T-helper 22 cell (primary cell): Measurements from ENCODE around the gene RYR3.

Experiments used
- DNase-seq: peaks from one replicate; pipeline ENCODE4 v3.0.0-alpha.2; 2020; ENCODE audit warnings: low read depth

Gene RYR3

DNA sequence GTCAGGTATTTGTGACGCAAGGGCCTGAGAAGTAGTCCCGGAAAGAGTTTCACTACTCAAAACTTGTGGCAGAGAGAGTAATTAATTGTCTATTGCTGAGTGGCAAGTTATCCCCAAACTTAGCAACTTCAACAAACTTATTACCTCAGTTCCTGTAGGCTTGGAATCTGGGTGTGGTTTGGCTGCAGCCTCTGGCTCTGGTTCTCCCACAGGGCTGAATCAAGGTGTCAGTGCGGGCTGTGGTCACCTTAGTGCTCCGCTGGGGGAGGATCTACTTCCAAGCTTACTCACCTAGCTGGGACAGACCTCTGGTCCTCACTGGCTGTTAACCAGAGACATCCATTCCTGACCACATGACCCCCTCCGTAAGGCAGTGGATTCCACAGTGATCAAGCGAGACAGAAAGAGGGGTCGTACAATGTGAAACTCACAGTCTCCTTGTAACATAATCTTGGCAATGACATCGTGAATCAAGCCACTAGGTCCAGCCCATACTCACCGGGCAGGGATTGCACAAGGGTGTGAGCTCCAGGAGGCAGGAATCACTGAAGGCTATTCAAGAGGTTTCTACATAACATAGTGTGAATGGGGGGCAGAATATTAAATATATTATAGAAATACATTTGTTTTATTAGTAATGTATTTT lies 138.3 kb downstream of the RYR3 start:
- DNase-seq = no peak

DNA sequence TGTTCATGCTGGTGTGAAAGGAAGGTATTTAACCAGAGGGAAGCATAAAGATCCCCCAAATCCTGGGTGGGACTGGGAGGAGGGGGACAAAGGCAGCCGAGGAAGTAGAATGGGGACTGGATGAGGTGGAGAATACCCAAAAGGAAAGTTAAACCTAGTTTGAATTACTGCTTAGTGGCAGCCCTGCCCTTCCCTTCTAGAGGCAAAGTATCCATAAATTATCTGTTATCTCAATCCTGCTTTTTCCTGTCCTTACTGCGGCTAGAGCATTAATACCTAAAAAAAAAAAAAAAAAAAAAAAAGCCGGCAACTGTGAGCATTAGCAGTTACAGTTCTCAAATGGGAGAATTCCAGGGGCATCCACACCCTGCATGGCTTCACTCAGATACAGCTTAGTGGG lies 139.0 kb downstream of the RYR3 start:
- DNase-seq = no peak

DNA sequence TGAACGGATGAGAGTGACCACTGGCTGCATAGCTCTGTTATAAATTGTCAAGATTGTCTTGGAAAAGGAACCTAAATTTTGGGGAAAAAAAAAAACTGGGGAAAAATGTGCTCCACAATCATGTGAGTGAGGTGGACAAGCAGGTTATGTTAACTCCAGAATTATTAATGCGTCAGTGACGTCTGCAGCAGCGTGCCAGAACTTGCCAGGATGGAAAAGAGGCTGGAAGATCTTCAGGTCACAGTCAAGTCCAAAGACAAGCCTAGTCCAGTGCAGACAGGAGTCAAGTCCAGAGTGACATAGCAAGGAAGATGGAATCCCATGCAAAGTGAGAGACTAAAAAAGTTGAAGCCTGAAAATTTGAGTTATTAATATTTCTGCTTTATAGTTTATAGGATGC lies 140.6 kb downstream of the RYR3 start:
- no peak for DNase-seq

DNA sequence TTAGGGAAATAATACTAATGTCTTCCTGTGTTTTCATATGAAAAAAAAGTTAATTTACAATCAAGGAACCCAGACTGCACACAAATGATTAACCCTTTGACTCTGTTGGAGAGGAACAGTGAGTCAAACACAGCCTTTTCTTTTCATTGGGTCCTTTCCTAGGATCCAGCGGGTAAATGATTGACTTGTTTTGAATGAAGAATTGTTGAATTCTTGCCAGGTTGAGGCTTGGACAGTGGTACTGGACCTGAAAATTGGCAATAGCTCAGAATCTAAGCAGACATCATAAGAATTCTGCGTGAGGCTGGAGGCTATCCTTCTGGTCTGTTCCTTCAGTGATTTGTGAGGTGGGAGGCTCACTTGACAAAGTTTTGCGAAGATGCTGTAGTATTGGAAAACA lies 143.0 kb downstream of the RYR3 start:
- no peak for DNase-seq

DNA sequence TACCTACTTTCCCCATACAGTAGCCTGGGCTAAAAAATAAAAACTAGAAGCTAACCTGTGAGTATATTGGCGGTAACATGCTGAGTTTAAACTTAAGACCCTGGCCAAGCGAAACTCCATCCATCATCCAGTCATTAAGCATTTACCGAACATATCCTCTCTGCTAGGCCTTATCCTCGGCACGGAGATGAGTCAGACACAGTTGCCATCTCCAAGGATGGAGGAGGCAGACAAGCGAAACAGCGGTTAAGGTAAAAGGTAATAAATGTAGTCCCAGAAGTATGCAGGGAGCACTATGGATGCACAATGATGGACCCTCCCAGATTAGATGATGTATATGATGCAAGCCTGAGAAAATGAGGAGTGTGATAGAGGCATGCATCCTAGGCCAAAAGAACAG lies 143.6 kb downstream of the RYR3 start:
- no peak for DNase-seq

DNA sequence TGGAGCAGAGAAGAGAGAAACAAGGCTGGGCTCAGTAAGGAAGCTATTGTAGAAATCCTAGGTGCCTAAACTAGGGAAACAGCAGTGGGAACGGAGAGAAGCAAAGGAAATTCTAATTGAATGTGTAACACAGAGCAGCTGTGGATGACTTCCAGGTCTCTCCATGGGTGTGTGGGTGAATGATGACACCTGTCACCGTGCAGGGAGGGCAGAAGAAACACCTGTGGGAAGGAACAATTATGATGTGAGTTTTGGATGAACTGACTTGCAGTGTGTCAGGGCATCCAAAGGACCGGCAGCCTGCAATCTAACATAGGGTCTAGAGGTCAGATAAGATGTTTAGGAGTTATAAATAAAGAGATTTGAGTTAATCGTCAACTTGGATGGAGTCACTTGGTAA lies 144.2 kb downstream of the RYR3 start:
- no peak for DNase-seq

DNA sequence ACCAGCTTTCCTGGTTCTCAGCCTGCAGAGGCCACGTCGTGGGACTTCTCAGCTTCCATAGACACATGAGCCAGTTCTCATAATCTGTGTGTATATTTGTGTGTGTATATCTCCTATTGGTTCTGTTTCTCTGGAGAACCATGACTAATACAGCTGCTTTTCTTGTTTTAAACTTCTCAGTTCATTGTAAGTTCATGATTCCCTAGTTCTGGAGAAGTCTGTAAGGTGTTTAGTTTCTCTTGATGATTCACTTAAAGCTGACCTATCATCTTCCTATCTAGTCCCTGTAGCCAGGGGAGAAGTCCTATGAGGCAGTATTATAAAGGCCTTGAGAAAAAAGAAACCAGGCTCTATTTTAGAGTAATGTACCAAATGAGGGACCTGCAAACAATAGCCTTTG lies 147.7 kb downstream of the RYR3 start:
- DNase-seq = no peak

DNA sequence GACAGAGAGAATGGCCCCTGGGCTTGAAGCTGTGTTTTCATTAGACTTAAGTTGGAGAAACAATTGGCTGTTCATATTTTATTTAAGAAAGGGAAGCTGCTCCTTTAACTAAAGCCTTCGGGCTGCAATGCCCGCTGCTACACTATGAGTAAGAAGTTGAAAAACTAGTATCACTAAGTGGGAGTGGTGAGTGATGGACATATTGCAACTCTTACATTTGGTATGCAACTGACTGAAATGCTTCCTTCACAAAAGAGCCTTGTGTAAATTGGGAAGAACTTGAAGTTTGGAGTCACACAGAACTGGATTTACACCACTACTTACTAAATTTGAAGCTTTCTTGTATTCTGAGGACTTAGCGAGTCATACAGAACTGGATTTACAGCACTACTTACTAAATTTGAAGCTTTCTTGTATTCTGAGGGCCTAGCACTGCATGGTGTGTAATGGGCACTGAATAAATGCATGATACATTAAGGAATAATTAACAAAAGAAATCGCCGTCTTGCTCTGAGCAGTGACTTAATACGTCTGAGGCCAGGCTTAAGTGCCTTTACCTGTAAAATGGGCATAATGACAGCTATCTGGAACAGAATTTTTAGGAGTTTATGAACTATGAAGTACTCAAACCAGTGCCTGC lies 149.5 kb downstream of the RYR3 start:
- DNase-seq = no peak

DNA sequence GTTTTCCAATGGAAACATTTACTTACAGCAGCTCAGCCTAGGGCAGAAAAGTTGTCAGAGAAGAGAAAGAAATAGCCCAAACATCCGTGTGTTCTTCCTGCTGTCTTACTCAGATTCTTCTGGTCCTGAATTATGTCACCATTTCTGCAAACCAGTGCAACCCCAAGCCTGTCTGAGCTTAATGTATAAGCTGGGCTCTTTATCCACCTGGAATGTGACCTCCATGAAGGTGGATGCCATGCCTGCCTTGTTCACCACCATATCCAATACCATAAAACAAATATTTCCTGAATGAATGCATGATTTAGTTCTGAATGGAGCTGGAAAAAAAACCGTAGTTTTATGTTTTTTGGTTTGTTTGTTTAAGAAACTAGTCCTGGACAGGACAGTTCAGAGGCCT lies 150.9 kb downstream of the RYR3 start:
- DNase-seq = no peak

DNA sequence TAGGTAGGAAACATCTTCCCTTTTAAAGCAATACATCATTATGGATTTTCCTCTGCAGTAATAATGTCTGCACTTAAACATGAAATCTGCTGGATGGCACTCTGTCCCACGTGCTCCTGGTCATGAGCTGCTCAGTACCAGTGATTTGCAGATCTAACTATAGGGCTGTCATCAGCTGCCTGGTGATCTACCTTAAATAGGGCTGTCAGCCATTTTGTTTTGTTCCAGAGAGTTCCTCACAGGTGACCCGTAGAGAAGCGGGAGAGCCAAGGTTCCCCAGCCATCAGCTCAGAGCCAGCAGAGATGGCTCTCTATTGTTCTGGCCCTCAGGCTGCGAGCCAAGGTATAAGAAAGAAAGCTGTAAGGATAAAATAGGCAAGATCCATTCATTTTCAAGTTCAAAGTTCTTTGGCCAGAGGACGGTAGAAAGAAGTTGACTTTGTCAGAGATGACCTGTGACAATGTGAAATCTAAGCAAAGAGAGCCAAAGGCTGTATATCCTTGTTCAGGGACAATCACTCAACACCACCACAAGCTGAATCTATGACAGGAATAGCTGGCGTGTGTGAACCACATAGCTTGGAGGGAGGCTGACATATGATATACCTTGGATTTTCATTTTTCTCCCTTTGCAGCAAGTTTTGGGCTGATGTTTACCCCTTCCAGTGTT lies 156.5 kb downstream of the RYR3 start:
- DNase-seq = no peak

DNA sequence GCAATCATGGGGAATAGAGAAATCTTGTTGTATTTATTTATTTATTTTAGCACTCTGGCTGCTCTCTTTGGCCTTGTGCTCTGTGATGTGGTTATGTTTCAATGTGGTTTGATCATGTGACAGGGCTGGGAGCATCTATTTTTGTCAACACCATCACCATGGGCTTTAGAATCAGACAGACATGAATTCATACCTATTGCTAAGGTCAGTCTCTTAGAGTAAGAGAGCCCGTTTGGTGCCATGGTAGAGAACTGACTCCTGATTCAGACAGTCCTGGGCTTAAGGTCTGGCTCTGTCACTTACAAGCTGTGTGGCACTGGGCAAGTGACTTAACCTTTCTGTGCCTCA lies 157.0 kb downstream of the RYR3 start:
- DNase-seq = no peak

DNA sequence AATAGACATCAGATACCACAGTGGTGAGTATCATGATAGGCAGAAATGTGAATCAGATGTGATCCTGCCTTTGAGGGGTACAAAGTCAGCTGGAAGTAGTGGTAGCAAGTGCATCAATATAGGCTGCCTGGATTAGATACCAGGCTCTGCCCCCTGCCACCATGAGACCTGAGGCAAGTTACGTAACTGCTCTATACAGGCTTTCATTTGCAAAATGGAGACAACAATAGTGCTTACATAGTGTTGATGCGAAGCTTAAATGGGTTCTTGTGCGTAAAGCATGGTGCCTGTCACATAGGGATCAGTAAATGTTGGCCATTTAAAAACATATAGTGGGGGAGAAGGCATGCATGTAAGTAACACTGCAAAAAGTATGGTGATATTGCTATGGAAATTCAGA lies 158.0 kb downstream of the RYR3 start:
- DNase-seq = no peak

DNA sequence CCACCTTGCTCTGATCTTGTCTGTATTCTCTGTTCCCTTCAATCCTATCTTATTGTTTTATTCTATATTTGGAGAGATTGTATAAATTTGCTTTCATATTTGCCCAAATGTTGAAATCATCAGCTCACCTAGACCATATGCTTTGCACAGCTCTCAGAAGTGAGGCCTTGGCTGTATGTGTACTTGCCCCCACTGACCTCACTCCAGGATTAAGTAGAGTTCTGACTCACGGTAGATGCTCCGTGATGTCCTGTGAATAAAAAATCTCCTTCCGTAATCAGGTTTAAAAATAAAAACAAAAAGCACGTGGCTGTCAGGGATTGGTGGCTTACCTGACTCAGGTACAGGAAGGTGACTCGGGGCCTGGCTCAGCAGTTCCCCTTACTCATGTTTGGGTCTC lies 162.2 kb downstream of the RYR3 start:
- DNase-seq = no peak

DNA sequence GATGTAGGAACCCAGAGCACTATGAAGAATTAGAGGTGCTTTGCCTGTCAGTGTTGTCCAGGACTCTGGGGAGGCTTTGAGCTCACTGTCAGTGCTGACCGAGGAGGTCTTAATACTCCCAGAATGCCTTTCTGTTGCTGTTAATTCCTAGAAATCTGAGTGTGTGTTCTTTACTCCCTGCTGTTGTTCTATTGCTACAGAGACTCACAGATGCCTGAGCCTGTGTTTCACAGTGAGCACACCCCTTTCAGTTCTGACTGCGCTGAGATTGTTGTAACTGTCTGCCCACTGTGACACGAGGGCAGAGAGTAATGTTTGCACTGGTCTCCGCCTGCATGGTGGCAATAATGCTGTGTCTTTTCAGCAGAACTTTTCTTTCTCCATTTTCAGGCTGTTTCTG lies 162.9 kb downstream of the RYR3 start:
- DNase-seq = no peak

DNA sequence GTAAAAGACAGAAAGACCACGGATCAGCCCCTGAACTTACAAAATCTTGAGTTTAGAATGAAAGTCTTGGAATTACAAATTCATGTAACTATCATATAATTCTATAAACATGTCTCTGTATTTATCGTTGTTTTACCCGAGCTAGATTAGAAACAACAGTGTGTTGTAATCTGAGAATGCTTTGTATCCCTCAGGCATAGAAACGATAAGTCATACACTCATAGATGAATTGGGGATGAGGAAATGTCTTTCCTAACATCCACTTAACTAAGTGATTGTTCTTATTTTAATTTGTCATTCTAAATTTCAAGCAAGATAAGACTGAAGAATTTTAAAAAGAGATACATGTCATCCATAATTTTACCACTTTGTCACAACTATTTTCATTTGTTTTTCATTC lies 165.3 kb downstream of the RYR3 start:
- DNase-seq = no peak

DNA sequence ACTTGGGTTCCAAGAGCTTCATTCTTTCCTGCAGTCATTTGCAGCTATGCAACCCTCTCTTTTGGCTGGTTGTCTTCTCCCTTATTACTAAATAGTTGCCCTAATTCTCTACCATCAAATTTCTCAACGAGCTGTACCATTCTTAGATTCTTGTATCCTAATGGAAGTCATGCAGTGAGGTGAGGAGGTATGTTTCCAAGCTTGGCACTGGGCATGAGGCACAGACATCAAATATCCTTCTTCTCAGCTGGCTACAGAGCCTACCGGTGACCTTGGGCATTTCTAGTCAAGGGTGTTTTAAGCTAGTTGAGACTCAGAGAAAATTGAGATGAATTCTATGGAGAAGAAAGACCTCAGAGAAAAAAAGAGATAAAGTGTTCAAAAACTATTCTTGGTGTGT lies 166.1 kb downstream of the RYR3 start:
- no peak for DNase-seq

DNA sequence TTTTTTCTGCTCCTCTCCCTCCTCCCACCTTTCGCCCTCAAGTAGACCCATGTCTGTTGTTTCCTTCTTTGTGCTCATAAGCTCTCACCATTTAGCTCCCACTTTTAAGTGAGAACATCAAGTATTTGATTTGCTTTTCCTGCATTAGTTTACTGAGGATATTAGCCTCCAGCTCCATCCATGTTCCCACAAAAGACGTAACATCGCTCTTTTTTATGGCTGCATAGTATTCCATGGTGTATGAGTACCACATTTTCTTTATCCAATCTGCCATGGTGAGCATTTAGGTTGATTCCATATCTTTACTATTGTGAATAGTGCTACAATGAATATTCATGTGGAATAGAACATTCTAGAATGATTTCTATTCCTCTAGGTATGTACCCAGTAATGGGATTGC lies 178.6 kb downstream of the RYR3 start:
- DNase-seq = no peak

DNA sequence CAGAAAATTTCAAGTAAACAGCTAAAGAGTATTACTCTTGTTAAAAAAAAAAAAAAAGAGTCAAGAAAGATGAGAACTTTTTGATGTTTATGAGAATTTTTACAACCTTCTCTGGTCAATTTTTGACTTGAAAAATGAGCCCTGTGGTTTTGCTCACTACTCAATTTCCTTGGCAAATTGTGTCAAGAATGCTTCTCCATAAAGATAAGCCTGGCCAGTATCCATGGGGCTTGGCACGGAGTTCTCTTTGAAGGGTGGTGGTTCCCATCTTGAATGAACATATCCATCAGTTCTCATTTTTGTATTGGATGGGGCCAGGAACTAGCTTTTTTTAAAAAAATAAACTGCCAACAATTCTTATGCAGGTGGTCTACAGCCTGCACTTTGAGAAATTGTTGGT lies 179.9 kb downstream of the RYR3 start:
- no peak for DNase-seq

DNA sequence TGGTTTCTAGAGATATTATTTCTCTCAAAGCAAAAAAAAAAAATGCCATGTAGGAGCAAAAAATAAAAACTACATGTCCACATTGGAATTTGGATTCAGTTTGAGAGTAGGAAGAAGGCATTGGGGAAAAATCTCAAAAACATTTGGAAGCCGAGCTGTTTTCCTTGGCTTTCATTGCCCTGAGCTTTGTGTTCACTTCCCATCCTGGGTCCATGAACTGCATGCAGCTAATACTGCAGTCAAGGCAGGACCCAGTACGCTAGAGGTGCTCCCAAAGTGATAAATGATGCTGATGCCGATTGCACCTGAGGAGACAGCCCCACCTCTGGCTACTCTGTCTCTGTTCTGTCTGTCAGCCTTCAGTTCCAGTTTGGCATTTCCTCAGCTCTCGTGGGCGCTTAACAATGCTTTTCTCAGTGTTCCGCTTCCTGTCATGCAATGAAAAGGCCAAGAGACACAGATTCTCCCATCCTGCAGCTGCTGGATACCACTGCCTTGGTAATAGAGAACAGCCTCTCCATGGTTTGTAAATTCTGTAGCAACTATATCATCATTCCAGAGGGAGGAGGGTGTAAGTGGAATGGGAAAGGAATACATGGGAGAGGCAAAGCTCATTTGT lies 181.8 kb downstream of the RYR3 start:
- no peak for DNase-seq

DNA sequence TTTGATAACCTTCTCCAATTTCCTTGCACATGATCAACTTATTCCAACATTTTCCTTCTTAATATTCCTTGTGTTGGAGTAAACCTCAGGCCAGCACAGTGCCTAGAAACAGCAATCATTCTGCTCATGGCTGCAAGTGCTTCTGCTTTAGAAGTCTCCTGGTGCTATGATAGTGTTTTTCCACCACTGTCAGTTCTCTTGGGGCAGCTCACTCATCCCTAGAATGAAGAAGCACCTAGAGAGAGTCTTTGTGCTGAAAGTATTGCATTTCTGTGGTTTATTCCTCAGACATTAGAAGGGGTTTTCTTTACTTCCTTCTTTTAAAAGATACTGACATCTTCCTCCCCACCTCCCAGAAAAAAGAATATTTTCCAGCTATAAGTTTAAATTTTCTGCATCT lies 183.5 kb downstream of the RYR3 start:
- no peak for DNase-seq

DNA sequence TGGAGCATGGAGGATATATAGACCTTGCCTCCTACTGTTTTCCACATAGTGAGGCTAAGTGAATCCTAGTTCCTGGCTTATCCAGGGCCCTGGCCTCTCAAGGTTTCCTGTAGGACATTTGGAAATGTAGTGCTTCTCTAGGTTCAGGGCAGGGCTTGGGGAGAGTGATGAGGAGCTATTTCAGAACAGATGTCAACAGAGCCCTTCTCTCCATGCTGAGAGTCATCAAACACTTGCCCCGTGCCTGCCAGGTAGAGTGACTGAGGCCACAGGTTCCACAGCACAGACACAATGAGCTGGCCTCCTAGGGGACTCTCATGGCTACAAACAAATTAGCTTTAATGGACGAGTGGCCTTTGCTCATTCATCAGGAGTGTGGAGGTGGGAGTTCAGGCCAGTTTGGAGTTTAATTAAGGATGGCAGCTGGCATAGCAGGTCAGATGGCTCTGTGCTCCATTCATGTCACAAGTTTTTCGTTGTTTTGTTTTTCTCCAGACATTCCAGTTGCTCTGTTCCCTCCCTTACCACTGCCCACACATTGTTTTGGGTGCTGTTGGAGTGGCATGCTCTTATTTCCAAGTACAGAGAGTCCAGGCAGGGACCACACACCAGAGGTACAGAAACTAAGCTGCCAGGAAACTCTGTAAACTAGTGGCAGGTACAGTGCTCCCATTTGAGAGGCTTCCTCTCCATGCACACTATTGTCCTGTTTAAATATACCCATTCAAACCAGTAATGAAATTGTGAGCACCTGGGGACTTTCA lies 189.8 kb downstream of the RYR3 start:
- no peak for DNase-seq

DNA sequence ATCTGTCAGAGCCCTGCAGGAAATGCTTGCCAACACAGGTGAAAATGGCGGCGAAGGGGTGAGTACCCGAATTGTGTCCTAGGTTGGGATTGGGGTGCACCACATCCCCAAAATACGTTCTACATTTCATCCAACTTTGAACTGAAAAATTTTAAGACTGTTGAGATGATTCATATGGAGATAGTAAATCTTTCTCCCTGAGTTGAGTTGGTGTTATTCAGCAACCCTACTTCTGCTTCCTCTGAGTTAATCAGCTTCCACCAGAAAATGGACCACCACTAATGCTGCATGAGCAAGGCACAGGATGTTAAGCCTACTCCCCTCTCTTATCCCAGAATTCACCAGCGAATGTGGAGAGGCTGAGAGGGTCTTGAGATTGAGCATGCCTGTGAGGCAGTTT lies 192.9 kb downstream of the RYR3 start:
- DNase-seq = no peak

DNA sequence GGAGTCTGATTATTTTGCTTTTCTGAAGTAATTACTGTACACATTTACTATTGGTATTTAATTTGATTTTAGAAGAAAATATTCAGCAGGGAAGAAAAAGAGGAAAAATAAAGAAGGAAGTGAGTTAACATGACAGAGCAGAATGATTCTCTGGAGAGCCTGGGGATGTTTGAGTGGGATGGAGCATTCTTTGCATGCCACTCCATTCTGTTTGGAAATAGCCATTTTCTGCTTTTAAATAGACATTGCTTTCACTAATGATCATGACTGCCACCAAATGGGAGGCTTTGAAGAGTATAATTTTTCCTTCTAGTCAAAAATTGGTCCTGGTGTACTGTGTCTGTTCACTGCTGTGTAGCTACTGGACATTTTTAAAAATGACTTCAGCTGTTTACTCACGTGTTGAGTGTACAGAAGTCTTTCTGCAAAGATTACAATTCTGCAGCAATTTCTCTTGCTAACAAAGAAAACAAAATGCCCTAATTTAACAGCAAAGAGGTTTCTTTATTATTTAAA lies 196.1 kb downstream of the RYR3 start:
- DNase-seq = no peak
